ENCODE data around the gene FBN2. TPM values are rescaled to one million over a fixed set of nuclear protein-coding genes. Genes with fewer than 3 reads are reported as not detected.

The FBN2 gene
- total and polyA plus RNA-seq, 9 of the 15 experiments (the other 6 are each of a cell fraction or from before 2014, with no cell fraction given) = 0.01 to 0.09 TPM; not detected in 7

DNA sequence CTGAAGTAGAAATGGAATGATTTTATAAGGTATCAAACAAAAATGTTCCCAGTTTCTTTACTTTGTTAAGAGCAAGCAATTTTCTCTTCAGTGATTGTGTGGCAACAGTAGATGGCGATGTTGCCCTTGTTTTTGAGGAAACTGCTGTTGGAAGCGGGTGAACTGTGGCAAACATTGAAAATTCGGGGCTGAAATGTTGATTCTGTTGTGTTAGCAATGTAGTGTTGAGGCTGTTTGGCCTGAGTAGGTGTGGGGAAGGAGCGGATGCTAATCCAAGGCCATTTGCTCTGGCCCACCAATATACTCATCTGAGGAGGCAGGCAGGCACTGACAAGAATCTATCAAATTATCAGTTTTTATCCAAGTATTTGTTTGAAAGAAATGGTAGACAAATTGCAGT lies 324.7 kb downstream of the FBN2 start (continued):
- TF ChIP-seq, protein P1, sequence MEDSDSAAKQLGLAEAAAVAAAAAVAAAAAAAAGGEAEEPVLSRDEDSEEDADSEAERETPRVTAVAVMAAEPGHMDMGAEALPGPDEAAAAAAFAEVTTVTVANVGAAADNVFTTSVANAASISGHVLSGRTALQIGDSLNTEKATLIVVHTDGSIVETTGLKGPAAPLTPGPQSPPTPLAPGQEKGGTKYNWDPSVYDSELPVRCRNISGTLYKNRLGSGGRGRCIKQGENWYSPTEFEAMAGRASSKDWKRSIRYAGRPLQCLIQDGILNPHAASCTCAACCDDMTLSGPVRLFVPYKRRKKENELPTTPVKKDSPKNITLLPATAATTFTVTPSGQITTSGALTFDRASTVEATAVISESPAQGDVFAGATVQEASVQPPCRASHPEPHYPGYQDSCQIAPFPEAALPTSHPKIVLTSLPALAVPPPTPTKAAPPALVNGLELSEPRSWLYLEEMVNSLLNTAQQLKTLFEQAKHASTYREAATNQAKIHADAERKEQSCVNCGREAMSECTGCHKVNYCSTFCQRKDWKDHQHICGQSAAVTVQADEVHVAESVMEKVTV (CRISPR knock-in tag; IDR thresholded peaks at IDR 0.05) = peak; percentile 61
- TF ChIP-seq GTF2F1 (IDR thresholded peaks at IDR 0.05; ENCODE audit: low read depth, low read length) = no peak
- TF ChIP-seq ZNF3 (CRISPR knock-in tag; IDR thresholded peaks at IDR 0.05) = no peak
- no peak for TF ChIP-seq TAF7 (tag; IDR thresholded peaks at IDR 0.05)
- TF ChIP-seq ZNF212 (CRISPR knock-in tag; IDR thresholded peaks at IDR 0.05) = no peak
- TF ChIP-seq, protein P2, sequence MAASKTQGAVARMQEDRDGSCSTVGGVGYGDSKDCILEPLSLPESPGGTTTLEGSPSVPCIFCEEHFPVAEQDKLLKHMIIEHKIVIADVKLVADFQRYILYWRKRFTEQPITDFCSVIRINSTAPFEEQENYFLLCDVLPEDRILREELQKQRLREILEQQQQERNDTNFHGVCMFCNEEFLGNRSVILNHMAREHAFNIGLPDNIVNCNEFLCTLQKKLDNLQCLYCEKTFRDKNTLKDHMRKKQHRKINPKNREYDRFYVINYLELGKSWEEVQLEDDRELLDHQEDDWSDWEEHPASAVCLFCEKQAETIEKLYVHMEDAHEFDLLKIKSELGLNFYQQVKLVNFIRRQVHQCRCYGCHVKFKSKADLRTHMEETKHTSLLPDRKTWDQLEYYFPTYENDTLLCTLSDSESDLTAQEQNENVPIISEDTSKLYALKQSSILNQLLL (CRISPR knock-in tag; IDR thresholded peaks at IDR 0.05; ENCODE audit: borderline replicate concordance) = no peak
- TF ChIP-seq, protein P3, sequence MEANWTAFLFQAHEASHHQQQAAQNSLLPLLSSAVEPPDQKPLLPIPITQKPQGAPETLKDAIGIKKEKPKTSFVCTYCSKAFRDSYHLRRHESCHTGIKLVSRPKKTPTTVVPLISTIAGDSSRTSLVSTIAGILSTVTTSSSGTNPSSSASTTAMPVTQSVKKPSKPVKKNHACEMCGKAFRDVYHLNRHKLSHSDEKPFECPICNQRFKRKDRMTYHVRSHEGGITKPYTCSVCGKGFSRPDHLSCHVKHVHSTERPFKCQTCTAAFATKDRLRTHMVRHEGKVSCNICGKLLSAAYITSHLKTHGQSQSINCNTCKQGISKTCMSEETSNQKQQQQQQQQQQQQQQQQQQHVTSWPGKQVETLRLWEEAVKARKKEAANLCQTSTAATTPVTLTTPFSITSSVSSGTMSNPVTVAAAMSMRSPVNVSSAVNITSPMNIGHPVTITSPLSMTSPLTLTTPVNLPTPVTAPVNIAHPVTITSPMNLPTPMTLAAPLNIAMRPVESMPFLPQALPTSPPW (CRISPR knock-in tag; IDR thresholded peaks at IDR 0.05) = no peak
- TF ChIP-seq NFIX (CRISPR knock-in tag; IDR thresholded peaks at IDR 0.05; ENCODE audit: low read depth) = no peak
- no peak for TF ChIP-seq SREBF2 (CRISPR knock-in tag; IDR thresholded peaks at IDR 0.05)
- TF ChIP-seq SMC3 (conservative IDR thresholded peaks at IDR 0.05; ENCODE audit: insufficient read depth, low read depth, low read length) = peak; percentile 66
- TF ChIP-seq MCM7 (IDR thresholded peaks at IDR 0.05) = no peak
- TF ChIP-seq SIN3B (IDR thresholded peaks at IDR 0.05; ENCODE audit: low read depth) = no peak
- no peak for TF ChIP-seq ZNF785 (CRISPR knock-in tag; IDR thresholded peaks at IDR 0.05)
- no peak for TF ChIP-seq ZNF76 (CRISPR knock-in tag; IDR thresholded peaks at IDR 0.05; ENCODE audit: borderline replicate concordance)
- TF ChIP-seq, protein P4, sequence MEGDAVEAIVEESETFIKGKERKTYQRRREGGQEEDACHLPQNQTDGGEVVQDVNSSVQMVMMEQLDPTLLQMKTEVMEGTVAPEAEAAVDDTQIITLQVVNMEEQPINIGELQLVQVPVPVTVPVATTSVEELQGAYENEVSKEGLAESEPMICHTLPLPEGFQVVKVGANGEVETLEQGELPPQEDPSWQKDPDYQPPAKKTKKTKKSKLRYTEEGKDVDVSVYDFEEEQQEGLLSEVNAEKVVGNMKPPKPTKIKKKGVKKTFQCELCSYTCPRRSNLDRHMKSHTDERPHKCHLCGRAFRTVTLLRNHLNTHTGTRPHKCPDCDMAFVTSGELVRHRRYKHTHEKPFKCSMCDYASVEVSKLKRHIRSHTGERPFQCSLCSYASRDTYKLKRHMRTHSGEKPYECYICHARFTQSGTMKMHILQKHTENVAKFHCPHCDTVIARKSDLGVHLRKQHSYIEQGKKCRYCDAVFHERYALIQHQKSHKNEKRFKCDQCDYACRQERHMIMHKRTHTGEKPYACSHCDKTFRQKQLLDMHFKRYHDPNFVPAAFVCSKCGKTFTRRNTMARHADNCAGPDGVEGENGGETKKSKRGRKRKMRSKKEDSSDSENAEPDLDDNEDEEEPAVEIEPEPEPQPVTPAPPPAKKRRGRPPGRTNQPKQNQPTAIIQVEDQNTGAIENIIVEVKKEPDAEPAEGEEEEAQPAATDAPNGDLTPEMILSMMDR (IDR thresholded peaks at IDR 0.05 in 2 of 3, conservative IDR thresholded peaks at IDR 0.05 in 1 of 3; ENCODE audit: insufficient read depth in 2 of 3, low read depth in 1 of 3, low read length in 3 of 3) = peak; percentile 57 to 79 (median 70); a peak in 5 of 6 replicates
- TF ChIP-seq JUN (IDR thresholded peaks at IDR 0.05; ENCODE audit: borderline replicate concordance, low read depth, low read length) = no peak
- no peak for TF ChIP-seq JUN (CRISPR knock-in tag; IDR thresholded peaks at IDR 0.05; ENCODE audit: borderline replicate concordance)
- TF ChIP-seq, protein P5, sequence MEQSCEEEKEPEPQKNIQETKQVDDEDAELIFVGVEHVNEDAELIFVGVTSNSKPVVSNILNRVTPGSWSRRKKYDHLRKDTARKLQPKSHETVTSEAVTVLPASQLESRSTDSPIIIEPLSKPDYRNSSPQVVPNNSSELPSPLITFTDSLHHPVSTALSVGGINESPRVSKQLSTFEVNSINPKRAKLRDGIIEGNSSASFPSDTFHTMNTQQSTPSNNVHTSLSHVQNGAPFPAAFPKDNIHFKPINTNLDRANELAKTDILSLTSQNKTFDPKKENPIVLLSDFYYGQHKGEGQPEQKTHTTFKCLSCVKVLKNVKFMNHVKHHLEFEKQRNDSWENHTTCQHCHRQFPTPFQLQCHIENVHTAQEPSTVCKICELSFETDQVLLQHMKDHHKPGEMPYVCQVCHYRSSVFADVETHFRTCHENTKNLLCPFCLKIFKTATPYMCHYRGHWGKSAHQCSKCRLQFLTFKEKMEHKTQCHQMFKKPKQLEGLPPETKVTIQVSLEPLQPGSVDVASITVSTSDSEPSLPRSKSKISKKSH (CRISPR knock-in tag; IDR thresholded peaks at IDR 0.05) = no peak
- TF ChIP-seq, protein P6, sequence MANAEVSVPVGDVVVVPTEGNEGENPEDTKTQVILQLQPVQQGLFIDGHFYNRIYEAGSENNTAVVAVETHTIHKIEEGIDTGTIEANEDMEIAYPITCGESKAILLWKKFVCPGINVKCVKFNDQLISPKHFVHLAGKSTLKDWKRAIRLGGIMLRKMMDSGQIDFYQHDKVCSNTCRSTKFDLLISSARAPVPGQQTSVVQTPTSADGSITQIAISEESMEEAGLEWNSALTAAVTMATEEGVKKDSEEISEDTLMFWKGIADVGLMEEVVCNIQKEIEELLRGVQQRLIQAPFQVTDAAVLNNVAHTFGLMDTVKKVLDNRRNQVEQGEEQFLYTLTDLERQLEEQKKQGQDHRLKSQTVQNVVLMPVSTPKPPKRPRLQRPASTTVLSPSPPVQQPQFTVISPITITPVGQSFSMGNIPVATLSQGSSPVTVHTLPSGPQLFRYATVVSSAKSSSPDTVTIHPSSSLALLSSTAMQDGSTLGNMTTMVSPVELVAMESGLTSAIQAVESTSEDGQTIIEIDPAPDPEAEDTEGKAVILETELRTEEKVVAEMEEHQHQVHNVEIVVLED (CRISPR knock-in tag; IDR thresholded peaks at IDR 0.05) = no peak
- TF ChIP-seq TFAM (CRISPR knock-in tag; conservative IDR thresholded peaks at IDR 0.05) = no peak
